ENCODE measurements around the gene TWSG1.

DNA sequence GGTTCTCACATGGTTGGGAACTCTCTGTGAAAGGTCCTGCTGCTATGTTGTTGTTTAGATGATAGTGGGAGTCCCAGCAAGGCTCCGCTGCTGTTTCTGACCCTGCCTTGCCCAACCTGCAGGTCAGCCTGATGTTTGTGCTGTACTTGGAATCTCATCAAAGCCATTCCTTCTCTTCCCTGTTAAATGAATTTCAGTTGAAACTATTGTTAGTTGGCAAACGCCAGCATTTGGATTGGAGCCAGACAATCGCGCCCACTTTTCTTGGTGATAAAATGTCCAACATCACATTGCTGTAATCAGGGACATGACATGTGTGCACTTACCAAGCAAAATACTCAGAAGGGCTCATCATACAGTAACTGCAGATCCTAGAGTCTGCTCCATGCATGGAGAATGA is 12.8 kb upstream of the TWSG1 start:
- TF ChIP-seq, protein P1, sequence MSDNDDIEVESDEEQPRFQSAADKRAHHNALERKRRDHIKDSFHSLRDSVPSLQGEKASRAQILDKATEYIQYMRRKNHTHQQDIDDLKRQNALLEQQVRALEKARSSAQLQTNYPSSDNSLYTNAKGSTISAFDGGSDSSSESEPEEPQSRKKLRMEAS (CRISPR knock-in tag; IDR thresholded peaks at IDR 0.05), result no peak
- no peak for TF ChIP-seq JAZF1 (CRISPR knock-in tag; IDR thresholded peaks at IDR 0.05)
- TF ChIP-seq, protein P2, sequence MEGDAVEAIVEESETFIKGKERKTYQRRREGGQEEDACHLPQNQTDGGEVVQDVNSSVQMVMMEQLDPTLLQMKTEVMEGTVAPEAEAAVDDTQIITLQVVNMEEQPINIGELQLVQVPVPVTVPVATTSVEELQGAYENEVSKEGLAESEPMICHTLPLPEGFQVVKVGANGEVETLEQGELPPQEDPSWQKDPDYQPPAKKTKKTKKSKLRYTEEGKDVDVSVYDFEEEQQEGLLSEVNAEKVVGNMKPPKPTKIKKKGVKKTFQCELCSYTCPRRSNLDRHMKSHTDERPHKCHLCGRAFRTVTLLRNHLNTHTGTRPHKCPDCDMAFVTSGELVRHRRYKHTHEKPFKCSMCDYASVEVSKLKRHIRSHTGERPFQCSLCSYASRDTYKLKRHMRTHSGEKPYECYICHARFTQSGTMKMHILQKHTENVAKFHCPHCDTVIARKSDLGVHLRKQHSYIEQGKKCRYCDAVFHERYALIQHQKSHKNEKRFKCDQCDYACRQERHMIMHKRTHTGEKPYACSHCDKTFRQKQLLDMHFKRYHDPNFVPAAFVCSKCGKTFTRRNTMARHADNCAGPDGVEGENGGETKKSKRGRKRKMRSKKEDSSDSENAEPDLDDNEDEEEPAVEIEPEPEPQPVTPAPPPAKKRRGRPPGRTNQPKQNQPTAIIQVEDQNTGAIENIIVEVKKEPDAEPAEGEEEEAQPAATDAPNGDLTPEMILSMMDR (IDR thresholded peaks at IDR 0.05), result no peak
- TF ChIP-seq ZNF263 (CRISPR knock-in tag; IDR thresholded peaks at IDR 0.05; ENCODE audit: low read depth), result no peak
- no peak for TF ChIP-seq ZNF232 (CRISPR knock-in tag; IDR thresholded peaks at IDR 0.05)
- TF ChIP-seq ELF4 (CRISPR knock-in tag; IDR thresholded peaks at IDR 0.05; ENCODE audit: low read depth), result no peak
- no peak for TF ChIP-seq ETV6 (CRISPR knock-in tag; IDR thresholded peaks at IDR 0.05)
- TF ChIP-seq, protein P3, sequence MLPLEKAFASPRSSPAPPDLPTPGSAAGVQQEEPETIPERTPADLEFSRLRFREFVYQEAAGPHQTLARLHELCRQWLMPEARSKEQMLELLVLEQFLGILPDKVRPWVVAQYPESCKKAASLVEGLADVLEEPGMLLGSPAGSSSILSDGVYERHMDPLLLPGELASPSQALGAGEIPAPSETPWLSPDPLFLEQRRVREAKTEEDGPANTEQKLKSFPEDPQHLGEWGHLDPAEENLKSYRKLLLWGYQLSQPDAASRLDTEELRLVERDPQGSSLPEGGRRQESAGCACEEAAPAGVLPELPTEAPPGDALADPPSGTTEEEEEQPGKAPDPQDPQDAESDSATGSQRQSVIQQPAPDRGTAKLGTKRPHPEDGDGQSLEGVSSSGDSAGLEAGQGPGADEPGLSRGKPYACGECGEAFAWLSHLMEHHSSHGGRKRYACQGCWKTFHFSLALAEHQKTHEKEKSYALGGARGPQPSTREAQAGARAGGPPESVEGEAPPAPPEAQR (CRISPR knock-in tag; IDR thresholded peaks at IDR 0.05), result no peak
- no peak for TF ChIP-seq ZBTB21 (CRISPR knock-in tag; IDR thresholded peaks at IDR 0.05; ENCODE audit: borderline replicate concordance)
- TF ChIP-seq NFE2L1 (CRISPR knock-in tag; IDR thresholded peaks at IDR 0.05), result no peak
- no peak for TF ChIP-seq CBFB (CRISPR knock-in tag; IDR thresholded peaks at IDR 0.05; ENCODE audit: low read depth)
- TF ChIP-seq, protein P4, sequence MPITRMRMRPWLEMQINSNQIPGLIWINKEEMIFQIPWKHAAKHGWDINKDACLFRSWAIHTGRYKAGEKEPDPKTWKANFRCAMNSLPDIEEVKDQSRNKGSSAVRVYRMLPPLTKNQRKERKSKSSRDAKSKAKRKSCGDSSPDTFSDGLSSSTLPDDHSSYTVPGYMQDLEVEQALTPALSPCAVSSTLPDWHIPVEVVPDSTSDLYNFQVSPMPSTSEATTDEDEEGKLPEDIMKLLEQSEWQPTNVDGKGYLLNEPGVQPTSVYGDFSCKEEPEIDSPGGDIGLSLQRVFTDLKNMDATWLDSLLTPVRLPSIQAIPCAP (CRISPR knock-in tag; IDR thresholded peaks at IDR 0.05), result no peak
